K562 (cell line): ENCODE results near the gene BCL10. TPM values are rescaled to one million over a fixed set of nuclear protein-coding genes. Genes with fewer than 3 reads are reported as not detected.

ENCODE experiments used
- EZH2 ChIP-seq: IDR thresholded peaks from 2 replicates; pipeline ENCODE4 v1.6.1; 2012; ENCODE audit warnings: low read depth, mild to moderate bottlenecking, inconsistent platforms, low read length, borderline replicate concordance
- FOXK2 ChIP-seq, 2 experiments: fragments of 450-650 bp; IDR thresholded peaks in 1 of 2; conservative IDR thresholded peaks in 1 of 2; 2 replicates each; pipeline ENCODE4 v1.6.1; 2016; ENCODE audit warnings: low read depth in 2 of 2, mild to moderate bottlenecking in 1 of 2
- HMG20B ChIP-seq: fragments of 250-450 bp; sonication (Bioruptor Pico); IDR thresholded peaks from 2 replicates; pipeline ENCODE4 v1.5.0; 2021; ENCODE audit warnings: mild to moderate bottlenecking
- MCM5 ChIP-seq: fragments of 450-650 bp; IDR thresholded peaks from 2 replicates; pipeline ENCODE4 v1.6.1; 2016; ENCODE audit warnings: low read depth
- NFE2L1 ChIP-seq: fragments of 450-650 bp; IDR thresholded peaks from 2 replicates; pipeline ENCODE4 v1.6.1; 2016; ENCODE audit warnings: missing genetic modification characterization, low read depth, mild to moderate bottlenecking, missing compliant biosample characterization, moderate library complexity, borderline replicate concordance
- PTBP1 ChIP-seq: fragments of 200-400 bp; formaldehyde crosslinking; IDR thresholded peaks from 2 replicates; pipeline ENCODE4 v1.6.1; 2017; ENCODE audit warnings: low read depth, low read length
- SIX5 ChIP-seq, 2 experiments: IDR thresholded peaks; 2 replicates each; pipeline ENCODE4 v1.6.1; 2011; ENCODE audit warnings: low read length in 2 of 2, borderline replicate concordance in 1 of 2, low read depth in 1 of 2, mild to moderate bottlenecking in 1 of 2, moderate library complexity in 1 of 2; ENCODE audit not compliant: insufficient read depth in 1 of 2
- polyA plus RNA-seq, 8 experiments: library from polyadenylated mRNA; depleted of rRNA in 4 of 8; stranded (reverse) in 5 of 8; unstranded in 3 of 8; fragments of >200 nt; fragmentation: Nextera tagmentation in 2 of 8; fragmentation: Illumina TruSeq in 1 of 8; extraction: Ambion mirVana in 2 of 8; extraction: Trizol in 1 of 8; gene quantifications; 2 replicates each; pipeline versions ENCODE4 v1.2.1 to v1.2.3, GENCODE V29; 2011 to 2014; ENCODE audit warnings: inconsistent platforms in 1 of 8, missing spikeins in 1 of 8
- total RNA-seq, 7 experiments: library from RNA; depleted of rRNA in 6 of 7; stranded (reverse); fragments of >200 nt in 6 of 7; fragmentation: Illumina TruSeq in 2 of 7; extraction: Trizol in 2 of 7; gene quantifications; 2 replicates each; pipeline versions ENCODE4 v1.2.1 to v1.2.3, GENCODE V29; 2011 to 2021; ENCODE audit warnings: low replicate concordance in 1 of 7
- TF ChIP-seq, protein P1 (sequence below): fragments of 250-450 bp; sonication (Bioruptor Pico); IDR thresholded peaks from 2 replicates; pipeline ENCODE4 v1.9.0; 2021; ENCODE audit warnings: mild to moderate bottlenecking
- TF ChIP-seq, protein P2 (sequence below), 2 experiments: IDR thresholded peaks in 1 of 2; conservative IDR thresholded peaks in 1 of 2; 2 replicates each; pipeline ENCODE4 v1.6.1; 2016; ENCODE audit warnings: low read depth in 2 of 2, mild to moderate bottlenecking in 1 of 2, missing compliant biosample characterization in 1 of 2, missing genetic modification characterization in 1 of 2, moderate library complexity in 1 of 2
- TF ChIP-seq, protein P3 (sequence below): sonication (generic); formaldehyde crosslinking; IDR thresholded peaks from 2 replicates; pipeline ENCODE4 v1.8.0; 2022; ENCODE audit warnings: mild to moderate bottlenecking, missing genetic modification reagents
- TF ChIP-seq, protein P4 (sequence below): conservative IDR thresholded peaks from 2 replicates; pipeline ENCODE4 v1.6.1; 2011; ENCODE audit warnings: low read depth, mild to moderate bottlenecking, low read length; ENCODE audit not compliant: control insufficient read depth
- TF ChIP-seq, protein P5 (sequence below): IDR thresholded peaks from 2 replicates; pipeline ENCODE4 v1.6.1; 2011; ENCODE audit not compliant: insufficient read length; ENCODE audit errors: extremely low read depth
- TF ChIP-seq, protein P6 (sequence below): fragments of 450-650 bp; IDR thresholded peaks from 2 replicates; pipeline ENCODE4 v1.6.1; 2016
- TF ChIP-seq, protein P7 (sequence below): fragments of 450-650 bp; IDR thresholded peaks from 2 replicates; pipeline ENCODE4 v1.6.1; 2018; ENCODE audit warnings: mild to moderate bottlenecking, low read depth; ENCODE audit not compliant: partially characterized antibody

BCL10 gene
- total and polyA plus RNA-seq, 9 of the 15 experiments (the other 6 are each of a cell fraction or from before 2014, with no cell fraction given), result 8.0 to 19.4 (median 12.3) TPM

DNA sequence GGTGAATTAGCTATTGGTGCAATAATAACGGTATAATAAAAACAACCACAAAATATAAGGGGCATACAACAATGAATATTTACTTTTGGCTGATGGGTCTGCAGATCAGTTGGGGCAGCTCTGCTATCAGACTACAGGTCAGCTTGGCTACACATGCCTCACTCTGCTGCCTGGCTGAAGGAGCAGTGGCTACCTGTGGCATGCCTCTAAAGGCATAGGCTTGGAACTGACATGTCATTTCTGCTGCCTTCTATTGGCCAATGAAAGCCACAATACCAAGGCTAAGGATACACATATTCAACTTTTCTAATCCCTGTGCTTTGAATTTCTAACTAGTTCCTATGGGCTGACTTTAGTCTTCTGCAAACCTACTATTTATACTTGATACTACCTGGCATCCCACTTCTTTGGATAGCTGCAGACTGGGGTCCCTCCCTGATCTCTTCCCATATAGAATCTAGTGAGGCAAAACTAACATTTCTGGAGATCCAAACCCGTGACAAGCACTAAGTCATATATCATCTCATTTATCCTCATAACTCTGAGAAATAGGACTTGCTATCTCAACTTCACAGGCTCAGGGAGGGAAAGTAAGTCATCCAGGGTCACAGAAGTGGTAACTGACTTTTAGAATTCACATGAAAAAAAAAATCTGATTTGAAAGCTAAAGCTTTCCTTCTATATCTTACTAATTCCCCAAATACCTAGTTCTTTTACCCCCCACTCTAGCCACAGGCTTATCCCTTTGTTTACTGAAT, 56.4 kb downstream of the BCL10 start (continued):
- TF ChIP-seq, protein P1, sequence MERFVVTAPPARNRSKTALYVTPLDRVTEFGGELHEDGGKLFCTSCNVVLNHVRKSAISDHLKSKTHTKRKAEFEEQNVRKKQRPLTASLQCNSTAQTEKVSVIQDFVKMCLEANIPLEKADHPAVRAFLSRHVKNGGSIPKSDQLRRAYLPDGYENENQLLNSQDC (CRISPR knock-in tag), result no peak
- TF ChIP-seq, protein P2, sequence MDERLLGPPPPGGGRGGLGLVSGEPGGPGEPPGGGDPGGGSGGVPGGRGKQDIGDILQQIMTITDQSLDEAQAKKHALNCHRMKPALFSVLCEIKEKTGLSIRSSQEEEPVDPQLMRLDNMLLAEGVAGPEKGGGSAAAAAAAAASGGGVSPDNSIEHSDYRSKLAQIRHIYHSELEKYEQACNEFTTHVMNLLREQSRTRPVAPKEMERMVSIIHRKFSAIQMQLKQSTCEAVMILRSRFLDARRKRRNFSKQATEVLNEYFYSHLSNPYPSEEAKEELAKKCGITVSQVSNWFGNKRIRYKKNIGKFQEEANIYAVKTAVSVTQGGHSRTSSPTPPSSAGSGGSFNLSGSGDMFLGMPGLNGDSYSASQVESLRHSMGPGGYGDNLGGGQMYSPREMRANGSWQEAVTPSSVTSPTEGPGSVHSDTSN (CRISPR knock-in tag; IDR thresholded peaks at IDR 0.05; ENCODE audit: low read depth), result no peak
- TF ChIP-seq, protein P2 (tag; conservative IDR thresholded peaks at IDR 0.05; ENCODE audit: low read depth), result peak; percentile 94
- TF ChIP-seq EZH2 (no peak), FOXK2 (conservative IDR thresholded peaks at IDR 0.05 in 1 of 2, IDR thresholded peaks at IDR 0.05 in 1 of 2; ENCODE audit: low read depth in 2 of 2) (0 out of 4 replicates have a peak, but pooled peaks of 1 of the 2 experiments have one; percentile 42), HMG20B (CRISPR knock-in tag) (no peak), MCM5 (no peak), NFE2L1 (tag) (no peak), SIX5 (IDR thresholded peaks at IDR 0.05; ENCODE audit: borderline replicate concordance in 1 of 2, insufficient read depth in 1 of 2, low read depth in 1 of 2, low read length in 2 of 2) (no peak), PTBP1 (no peak)
- TF ChIP-seq, protein P3, sequence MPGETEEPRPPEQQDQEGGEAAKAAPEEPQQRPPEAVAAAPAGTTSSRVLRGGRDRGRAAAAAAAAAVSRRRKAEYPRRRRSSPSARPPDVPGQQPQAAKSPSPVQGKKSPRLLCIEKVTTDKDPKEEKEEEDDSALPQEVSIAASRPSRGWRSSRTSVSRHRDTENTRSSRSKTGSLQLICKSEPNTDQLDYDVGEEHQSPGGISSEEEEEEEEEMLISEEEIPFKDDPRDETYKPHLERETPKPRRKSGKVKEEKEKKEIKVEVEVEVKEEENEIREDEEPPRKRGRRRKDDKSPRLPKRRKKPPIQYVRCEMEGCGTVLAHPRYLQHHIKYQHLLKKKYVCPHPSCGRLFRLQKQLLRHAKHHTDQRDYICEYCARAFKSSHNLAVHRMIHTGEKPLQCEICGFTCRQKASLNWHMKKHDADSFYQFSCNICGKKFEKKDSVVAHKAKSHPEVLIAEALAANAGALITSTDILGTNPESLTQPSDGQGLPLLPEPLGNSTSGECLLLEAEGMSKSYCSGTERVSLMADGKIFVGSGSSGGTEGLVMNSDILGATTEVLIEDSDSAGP (CRISPR knock-in tag), result no peak
- TF ChIP-seq, protein P4, sequence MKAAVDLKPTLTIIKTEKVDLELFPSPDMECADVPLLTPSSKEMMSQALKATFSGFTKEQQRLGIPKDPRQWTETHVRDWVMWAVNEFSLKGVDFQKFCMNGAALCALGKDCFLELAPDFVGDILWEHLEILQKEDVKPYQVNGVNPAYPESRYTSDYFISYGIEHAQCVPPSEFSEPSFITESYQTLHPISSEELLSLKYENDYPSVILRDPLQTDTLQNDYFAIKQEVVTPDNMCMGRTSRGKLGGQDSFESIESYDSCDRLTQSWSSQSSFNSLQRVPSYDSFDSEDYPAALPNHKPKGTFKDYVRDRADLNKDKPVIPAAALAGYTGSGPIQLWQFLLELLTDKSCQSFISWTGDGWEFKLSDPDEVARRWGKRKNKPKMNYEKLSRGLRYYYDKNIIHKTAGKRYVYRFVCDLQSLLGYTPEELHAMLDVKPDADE, result no peak
- TF ChIP-seq, protein P5, sequence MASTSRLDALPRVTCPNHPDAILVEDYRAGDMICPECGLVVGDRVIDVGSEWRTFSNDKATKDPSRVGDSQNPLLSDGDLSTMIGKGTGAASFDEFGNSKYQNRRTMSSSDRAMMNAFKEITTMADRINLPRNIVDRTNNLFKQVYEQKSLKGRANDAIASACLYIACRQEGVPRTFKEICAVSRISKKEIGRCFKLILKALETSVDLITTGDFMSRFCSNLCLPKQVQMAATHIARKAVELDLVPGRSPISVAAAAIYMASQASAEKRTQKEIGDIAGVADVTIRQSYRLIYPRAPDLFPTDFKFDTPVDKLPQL, result no peak
- TF ChIP-seq, protein P6, sequence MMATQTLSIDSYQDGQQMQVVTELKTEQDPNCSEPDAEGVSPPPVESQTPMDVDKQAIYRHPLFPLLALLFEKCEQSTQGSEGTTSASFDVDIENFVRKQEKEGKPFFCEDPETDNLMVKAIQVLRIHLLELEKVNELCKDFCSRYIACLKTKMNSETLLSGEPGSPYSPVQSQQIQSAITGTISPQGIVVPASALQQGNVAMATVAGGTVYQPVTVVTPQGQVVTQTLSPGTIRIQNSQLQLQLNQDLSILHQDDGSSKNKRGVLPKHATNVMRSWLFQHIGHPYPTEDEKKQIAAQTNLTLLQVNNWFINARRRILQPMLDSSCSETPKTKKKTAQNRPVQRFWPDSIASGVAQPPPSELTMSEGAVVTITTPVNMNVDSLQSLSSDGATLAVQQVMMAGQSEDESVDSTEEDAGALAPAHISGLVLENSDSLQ, result peak; percentile 92
- TF ChIP-seq, protein P7, sequence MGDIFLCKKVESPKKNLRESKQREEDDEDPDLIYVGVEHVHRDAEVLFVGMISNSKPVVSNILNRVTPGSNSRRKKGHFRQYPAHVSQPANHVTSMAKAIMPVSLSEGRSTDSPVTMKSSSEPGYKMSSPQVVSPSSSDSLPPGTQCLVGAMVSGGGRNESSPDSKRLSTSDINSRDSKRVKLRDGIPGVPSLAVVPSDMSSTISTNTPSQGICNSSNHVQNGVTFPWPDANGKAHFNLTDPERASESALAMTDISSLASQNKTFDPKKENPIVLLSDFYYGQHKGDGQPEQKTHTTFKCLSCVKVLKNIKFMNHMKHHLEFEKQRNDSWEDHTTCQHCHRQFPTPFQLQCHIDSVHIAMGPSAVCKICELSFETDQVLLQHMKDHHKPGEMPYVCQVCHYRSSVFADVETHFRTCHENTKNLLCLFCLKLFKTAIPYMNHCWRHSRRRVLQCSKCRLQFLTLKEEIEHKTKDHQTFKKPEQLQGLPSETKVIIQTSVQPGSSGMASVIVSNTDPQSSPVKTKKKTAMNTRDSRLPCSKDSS, result no peak
